BE2C (cell line): ENCODE measurements around the gene PYGB.

Experiments used
- DNase-seq: peaks from one replicate; pipeline ENCODE4 v3.0.0-alpha.2; 2020
- H3K27me3 ChIP-seq: fragments of 250-450 bp; sonication (Bioruptor Pico); 2 replicates; pipeline ENCODE4 v1.5.1; 2020; ENCODE audit warnings: mild to moderate bottlenecking
- H3K36me3 ChIP-seq: fragments of 250-450 bp; sonication (Bioruptor Pico); 2 replicates; pipeline ENCODE4 v1.5.1; 2020; ENCODE audit warnings: mild to moderate bottlenecking
- H3K4me1 ChIP-seq: fragments of 250-450 bp; sonication (Bioruptor Pico); 2 replicates; pipeline ENCODE4 v1.5.1; 2020
- H3K4me3 ChIP-seq: 2 replicates; pipeline ENCODE4 v1.5.1; 2011; ENCODE audit warnings: low read depth, low read length
- H3K9me3 ChIP-seq: fragments of 250-450 bp; sonication (Bioruptor Pico); 2 replicates; pipeline ENCODE4 v1.5.1; 2020
- TF ChIP-seq, protein P1 (sequence below): IDR thresholded peaks from 2 replicates; pipeline ENCODE4 v1.5.1; 2012; ENCODE audit warnings: mild to moderate bottlenecking, low read depth, low read length

Gene PYGB

GRCh38 chr20:25286917-25287316 lies 39.0 kb downstream of the PYGB start:
- peak; percentile 2 for DNase-seq
- Histone ChIP-seq H3K9me3 (no peaks in the 10 kb centered on the region), H3K4me3 (no peak overlapping the region), H3K36me3 (peaks cover 71% of the 10 kb centered on the region), H3K27me3 (no peaks in the 10 kb centered on the region), H3K4me1 (peaks cover 8% of the 10 kb centered on the region)
- TF ChIP-seq, protein P1, sequence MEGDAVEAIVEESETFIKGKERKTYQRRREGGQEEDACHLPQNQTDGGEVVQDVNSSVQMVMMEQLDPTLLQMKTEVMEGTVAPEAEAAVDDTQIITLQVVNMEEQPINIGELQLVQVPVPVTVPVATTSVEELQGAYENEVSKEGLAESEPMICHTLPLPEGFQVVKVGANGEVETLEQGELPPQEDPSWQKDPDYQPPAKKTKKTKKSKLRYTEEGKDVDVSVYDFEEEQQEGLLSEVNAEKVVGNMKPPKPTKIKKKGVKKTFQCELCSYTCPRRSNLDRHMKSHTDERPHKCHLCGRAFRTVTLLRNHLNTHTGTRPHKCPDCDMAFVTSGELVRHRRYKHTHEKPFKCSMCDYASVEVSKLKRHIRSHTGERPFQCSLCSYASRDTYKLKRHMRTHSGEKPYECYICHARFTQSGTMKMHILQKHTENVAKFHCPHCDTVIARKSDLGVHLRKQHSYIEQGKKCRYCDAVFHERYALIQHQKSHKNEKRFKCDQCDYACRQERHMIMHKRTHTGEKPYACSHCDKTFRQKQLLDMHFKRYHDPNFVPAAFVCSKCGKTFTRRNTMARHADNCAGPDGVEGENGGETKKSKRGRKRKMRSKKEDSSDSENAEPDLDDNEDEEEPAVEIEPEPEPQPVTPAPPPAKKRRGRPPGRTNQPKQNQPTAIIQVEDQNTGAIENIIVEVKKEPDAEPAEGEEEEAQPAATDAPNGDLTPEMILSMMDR = no peak

- H3K9me3 ChIP-seq = no peaks in the 10 kb centered on the region
- peaks cover 8% of the 10 kb centered on the region for H3K4me1 ChIP-seq
- no peaks in the 10 kb centered on the region for H3K27me3 ChIP-seq
- TF ChIP-seq, protein P1 = no peak
- H3K4me3 ChIP-seq = no peak overlapping the region
- peaks cover 69% of the 10 kb centered on the region for H3K36me3 ChIP-seq
- no peak for DNase-seq
Measured at GRCh38 chr20:25287631-25288290, 39.9 kb downstream of the PYGB start.

DNA sequence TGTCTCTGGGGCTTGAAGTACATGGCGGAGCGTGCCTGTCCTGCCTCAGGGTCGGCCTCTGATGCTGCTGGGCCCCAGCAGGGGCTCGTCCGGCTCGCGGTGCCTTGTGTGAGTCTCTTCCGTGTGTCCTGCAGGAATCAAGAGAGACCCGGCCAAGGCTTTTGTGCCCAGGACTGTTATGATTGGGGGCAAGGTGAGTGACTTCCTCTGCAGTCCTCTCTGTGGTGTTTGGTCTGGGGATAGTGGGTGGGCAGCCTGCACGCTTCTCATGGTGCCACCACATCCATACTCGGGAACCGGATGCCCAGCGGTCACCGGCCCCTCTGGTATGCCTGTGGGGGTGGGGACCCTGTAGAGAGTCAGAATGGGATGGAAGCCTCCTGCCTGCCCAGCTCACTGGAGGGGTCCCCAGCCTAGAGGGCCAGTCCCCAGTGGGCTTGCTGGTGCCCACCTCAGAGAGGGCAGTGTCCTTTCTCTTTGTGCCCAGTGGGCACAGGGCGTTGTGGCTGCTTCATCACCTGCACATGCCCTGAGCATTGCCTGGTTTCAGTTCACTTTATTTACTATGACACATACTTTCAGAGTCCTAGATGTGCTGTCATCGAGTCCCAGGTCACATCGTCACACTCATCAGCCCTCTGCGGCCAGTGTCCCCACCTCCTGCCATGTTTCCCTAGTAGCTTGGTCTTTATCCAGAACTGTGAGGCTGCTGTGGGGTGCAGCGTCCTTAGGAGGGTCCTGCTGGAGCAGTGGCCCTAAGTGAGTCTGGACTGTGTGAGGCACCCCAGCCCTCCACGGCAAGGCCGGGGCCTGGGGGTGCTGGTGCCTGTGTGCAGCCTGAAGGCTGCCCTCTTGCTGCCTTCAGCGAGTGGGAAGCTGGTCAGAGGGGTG lies 40.7 kb downstream of the PYGB start:
- DNase-seq = peak; percentile 4

GRCh38 chr20:25289886-25290597 lies 42.2 kb downstream of the PYGB start:
- TF ChIP-seq, protein P1 = no peak
- H3K27me3 ChIP-seq = no peaks in the 10 kb centered on the region
- no peak for DNase-seq
- H3K36me3 ChIP-seq = peaks cover 64% of the 10 kb centered on the region
- H3K4me3 ChIP-seq = no peak overlapping the region
- peaks cover 12% of the 10 kb centered on the region for H3K4me1 ChIP-seq
- no peaks in the 10 kb centered on the region for H3K9me3 ChIP-seq

More for the DNA sequence above, 40.7 kb downstream of the PYGB start:
- peaks cover 73% of the 10 kb centered on the region for H3K36me3 ChIP-seq
- H3K27me3 ChIP-seq = no peaks in the 10 kb centered on the region
- TF ChIP-seq, protein P1 = no peak
- H3K4me3 ChIP-seq = no peak overlapping the region
- H3K9me3 ChIP-seq = no peaks in the 10 kb centered on the region
- peaks cover 8% of the 10 kb centered on the region for H3K4me1 ChIP-seq

- peaks cover 58% of the 10 kb centered on the region for H3K36me3 ChIP-seq
- no peaks in the 10 kb centered on the region for H3K27me3 ChIP-seq
- TF ChIP-seq, protein P1 = no peak
- no peak for DNase-seq
- H3K4me3 ChIP-seq = no peak overlapping the region
- peaks cover 19% of the 10 kb centered on the region for H3K4me1 ChIP-seq
- H3K9me3 ChIP-seq = no peaks in the 10 kb centered on the region
Measured at GRCh38 chr20:25290646-25291431, 43.0 kb downstream of the PYGB start.
